Measurements from ENCODE around the gene GABARAP.

- TF ChIP-seq CTCF (IDR thresholded peaks at IDR 0.05), result no peak
- no peak for TF ChIP-seq POLR2A (IDR thresholded peaks at IDR 0.05)
Observed at GRCh38 chr17:7290166-7290565, 47.9 kb upstream of the GABARAP start.
